Measurements from ENCODE around the gene GLRX. TPM values are rescaled to one million over a fixed set of nuclear protein-coding genes. Genes with fewer than 3 reads are reported as not detected.

Gene GLRX
- total RNA-seq, 2 experiments from 2014 or later: 28.4 to 32.6 TPM

GRCh38 chr5:95842854-95843544 is 20.5 kb upstream of the GLRX start:
- POLR2A ChIA-PET: interaction anchor here (0.7 to 1.2 kb wide), 3 partner anchors 9 to 64 kb away, joined by 3 read pairs; no protein-coding TSS in a partner anchor
- H3K27me3 Mint-ChIP-seq: no peaks in the 10 kb centered on the region

GRCh38 chr5:95841914-95842812 is 19.6 kb upstream of the GLRX start:
- no peak overlapping the region for H3K4me3 Mint-ChIP-seq
- ChIA-PET CTCF (interaction anchor here (0.8 to 25.0 kb wide), 8 partner anchors 8 to 178 kb away, joined by 3 to 628 read pairs (median 8); partner anchors contain the start of gene GLRX), POLR2A (no interaction called here)
- H3K27ac Mint-ChIP-seq: no peak overlapping the region
- no peak for ATAC-seq
- H3K9me3 Mint-ChIP-seq: no peaks in the 10 kb centered on the region
- no peak for TF ChIP-seq CTCF (IDR thresholded peaks at IDR 0.05)
- no peaks in the 10 kb centered on the region for H3K27me3 Mint-ChIP-seq
- intact Hi-C loops (cut with micrococcal nuclease): loop anchor here (5.0 kb wide), 3 partner anchors 35 to 200 kb away; no protein-coding TSS in a partner anchor
- DNase-seq: no peak
- H3K36me3 Mint-ChIP-seq (ENCODE audit: low read depth): no peaks in the 10 kb centered on the region
- peaks cover 23% of the 10 kb centered on the region for H3K4me1 Mint-ChIP-seq (ENCODE audit: low read depth)

More at GRCh38 chr5:95842854-95843544, 20.5 kb upstream of the GLRX start:
- H3K4me3 Mint-ChIP-seq: no peak overlapping the region
- intact Hi-C loops (cut with micrococcal nuclease): loop anchor here (5.0 kb wide), 3 partner anchors 36 to 201 kb away; no protein-coding TSS in a partner anchor
- H3K36me3 Mint-ChIP-seq (ENCODE audit: low read depth): no peaks in the 10 kb centered on the region
- TF ChIP-seq CTCF (IDR thresholded peaks at IDR 0.05): no peak
- ATAC-seq (peak; percentile 84), DNase-seq (peak; percentile 81)
- peaks cover 18% of the 10 kb centered on the region for H3K4me1 Mint-ChIP-seq (ENCODE audit: low read depth)
- CTCF ChIA-PET: interaction anchor here (0.6 to 25.0 kb wide), 16 partner anchors 9 to 759 kb away, joined by 3 to 628 read pairs (median 4); partner anchors contain the start of gene GLRX
- H3K9me3 Mint-ChIP-seq: no peaks in the 10 kb centered on the region
- peak overlapping the region; percentile 79 for H3K27ac Mint-ChIP-seq

GRCh38 chr5:95840956-95841705 is 18.6 kb upstream of the GLRX start:
- Mint-ChIP-seq H3K27ac (no peak overlapping the region), H3K9me3 (no peaks in the 10 kb centered on the region), H3K27me3 (no peaks in the 10 kb centered on the region), H3K4me3 (no peak overlapping the region), H3K4me1 (ENCODE audit: low read depth) (peaks cover 33% of the 10 kb centered on the region), H3K36me3 (ENCODE audit: low read depth) (no peaks in the 10 kb centered on the region)
- intact Hi-C loops (cut with micrococcal nuclease): loop anchor here (5.0 kb wide), 3 partner anchors 34 to 199 kb away; no protein-coding TSS in a partner anchor
- no peak for DNase-seq
- CTCF ChIA-PET: interaction anchor here (0.7 to 25.0 kb wide), 9 partner anchors 9 to 177 kb away, joined by 3 to 628 read pairs (median 4); partner anchors contain the start of gene GLRX
- ATAC-seq: no peak
- TF ChIP-seq CTCF (IDR thresholded peaks at IDR 0.05): no peak
- POLR2A ChIA-PET: no interaction called here

- Mint-ChIP-seq H3K4me1 (ENCODE audit: low read depth) (peaks cover 41% of the 10 kb centered on the region), H3K9me3 (no peaks in the 10 kb centered on the region), H3K27me3 (no peaks in the 10 kb centered on the region), H3K36me3 (ENCODE audit: low read depth) (no peaks in the 10 kb centered on the region), H3K4me3 (no peak overlapping the region), H3K27ac (no peak overlapping the region)
- DNase-seq: no peak
- TF ChIP-seq CTCF (IDR thresholded peaks at IDR 0.05): no peak
- ATAC-seq: no peak
- intact Hi-C loops (cut with micrococcal nuclease): loop anchor here (5.0 kb wide), 4 partner anchors 32 to 197 kb away; no protein-coding TSS in a partner anchor
- ChIA-PET CTCF (interaction anchor here (0.7 to 25.0 kb wide), 3 partner anchors 54 to 498 kb away, joined by 3 to 628 read pairs (median 14); no protein-coding TSS in a partner anchor), POLR2A (interaction anchor here (1.1 to 1.4 kb wide), 3 partner anchors 14 to 192 kb away, joined by 3 read pairs; partner anchors contain the start of gene GLRX)
Observed at GRCh38 chr5:95839658-95840057, 17.1 kb upstream of the GLRX start.
